HepG2 (cell line): ENCODE results near the gene IKZF3. TPM values are rescaled to one million over a fixed set of nuclear protein-coding genes. Genes with fewer than 3 reads are reported as not detected.

ENCODE experiments used
- BORCS8-MEF2B ChIP-seq: sonication (generic); formaldehyde crosslinking; IDR thresholded peaks from 2 replicates; pipeline ENCODE4 v1.8.0; 2022; ENCODE audit warnings: mild to moderate bottlenecking, missing genetic modification reagents
- DRAP1 ChIP-seq: IDR thresholded peaks from 2 replicates; pipeline ENCODE4 v1.6.1; 2016; ENCODE audit warnings: missing genetic modification reagents, missing compliant biosample characterization
- EZH2 ChIP-seq: conservative IDR thresholded peaks from 2 replicates; pipeline ENCODE4 v1.6.1; 2012; ENCODE audit warnings: mild to moderate bottlenecking, low read depth, low read length, moderate library complexity
- MEIS2 ChIP-seq: sonication (generic); formaldehyde crosslinking; IDR thresholded peaks from 2 replicates; pipeline ENCODE4 v1.9.0; 2021; ENCODE audit warnings: mild to moderate bottlenecking, missing genetic modification reagents
- NPAS2 ChIP-seq: sonication (generic); formaldehyde crosslinking; IDR thresholded peaks from 2 replicates; pipeline ENCODE4 v1.8.0; 2022; ENCODE audit warnings: mild to moderate bottlenecking, missing genetic modification reagents, borderline replicate concordance
- POGZ ChIP-seq: sonication (generic); formaldehyde crosslinking; IDR thresholded peaks from 2 replicates; pipeline ENCODE4 v1.4.0; 2020; ENCODE audit warnings: mild to moderate bottlenecking, missing genetic modification reagents
- SALL1 ChIP-seq: sonication (generic); formaldehyde crosslinking; IDR thresholded peaks from 2 replicates; pipeline ENCODE4 v1.8.0; 2022; ENCODE audit warnings: mild to moderate bottlenecking, missing genetic modification reagents
- SCMH1 ChIP-seq: sonication (generic); formaldehyde crosslinking; IDR thresholded peaks from 2 replicates; pipeline ENCODE4 v1.9.0; 2021; ENCODE audit warnings: missing genetic modification reagents, mild to moderate bottlenecking, borderline replicate concordance
- SIX4 ChIP-seq: sonication (generic); formaldehyde crosslinking; IDR thresholded peaks from 2 replicates; pipeline ENCODE4 v1.4.0; 2020; ENCODE audit warnings: missing genetic modification reagents
- TCF7 ChIP-seq: sonication (generic); IDR thresholded peaks from 2 replicates; pipeline ENCODE4 v1.6.1; 2016; ENCODE audit warnings: antibody characterized with exemption, low read depth
- TFAP4 ChIP-seq: sonication (generic); IDR thresholded peaks from 2 replicates; pipeline ENCODE4 v1.6.1; 2016; ENCODE audit warnings: low read depth, borderline replicate concordance
- TFDP1 ChIP-seq: IDR thresholded peaks from 2 replicates; pipeline ENCODE4 v1.6.1; 2016; ENCODE audit warnings: missing compliant biosample characterization, missing genetic modification reagents, borderline replicate concordance
- ZFAT ChIP-seq: sonication (generic); formaldehyde crosslinking; conservative IDR thresholded peaks from 2 replicates; pipeline ENCODE4 v1.8.1; 2023; ENCODE audit warnings: missing genetic modification reagents, inconsistent platforms
- ZNF33B ChIP-seq: sonication (generic); formaldehyde crosslinking; IDR thresholded peaks from 2 replicates; pipeline ENCODE4 v1.5.1; 2020; ENCODE audit warnings: mild to moderate bottlenecking, missing genetic modification reagents
- ZNF367 ChIP-seq: sonication (generic); formaldehyde crosslinking; IDR thresholded peaks from 2 replicates; pipeline ENCODE4 v1.4.0; 2020; ENCODE audit warnings: missing genetic modification reagents, borderline replicate concordance
- ZNF674 ChIP-seq: sonication (generic); formaldehyde crosslinking; IDR thresholded peaks from 2 replicates; pipeline ENCODE4 v1.5.0; 2020; ENCODE audit warnings: low read depth, mild to moderate bottlenecking, missing genetic modification reagents
- ZNF724P ChIP-seq: sonication (generic); formaldehyde crosslinking; IDR thresholded peaks from 2 replicates; pipeline ENCODE4 v1.8.0; 2022; ENCODE audit warnings: missing genetic modification reagents, borderline replicate concordance
- ZNF766 ChIP-seq: sonication (generic); formaldehyde crosslinking; IDR thresholded peaks from 2 replicates; pipeline ENCODE4 v1.5.0; 2020; ENCODE audit warnings: missing genetic modification reagents, borderline replicate concordance
- ZNF770 ChIP-seq: sonication (generic); formaldehyde crosslinking; IDR thresholded peaks from 2 replicates; pipeline ENCODE4 v1.5.0; 2020; ENCODE audit warnings: mild to moderate bottlenecking, missing genetic modification reagents
- ZSCAN21 ChIP-seq: sonication (generic); formaldehyde crosslinking; IDR thresholded peaks from 2 replicates; pipeline ENCODE4 v1.8.0; 2022; ENCODE audit warnings: mild to moderate bottlenecking, missing genetic modification reagents, moderate library complexity, borderline replicate concordance
- polyA plus RNA-seq, 8 experiments: library from polyadenylated mRNA; depleted of rRNA in 3 of 8; stranded (reverse) in 7 of 8; unstranded in 1 of 8; fragments of >200 nt; fragmentation: Illumina TruSeq in 4 of 8; extraction: Trizol in 4 of 8; gene quantifications; 2 replicates each; pipeline versions ENCODE4 v1.2.1 to v1.2.3, GENCODE V29; 2011 to 2016; ENCODE audit warnings: low read depth in 4 of 8, missing spikeins in 1 of 8, mixed read lengths in 1 of 8; ENCODE audit not compliant: insufficient read depth in 1 of 8
- total RNA-seq, 5 experiments: library from RNA; depleted of rRNA; stranded (reverse); fragments of >200 nt; fragmentation: Illumina TruSeq; extraction: Trizol; gene quantifications; 2 replicates each; pipeline ENCODE4 v1.2.3, GENCODE V29; 2016; ENCODE audit warnings: low read depth in 1 of 5
- TF ChIP-seq, protein P1 (sequence below): sonication (generic); formaldehyde crosslinking; IDR thresholded peaks from 2 replicates; pipeline ENCODE4 v1.4.0; 2020; ENCODE audit warnings: low read depth, missing genetic modification reagents

Gene IKZF3
- total and polyA plus RNA-seq, 2 of the 13 experiments (the other 11 are each of a cell fraction or from before 2014, with no cell fraction given) = not detected

DNA sequence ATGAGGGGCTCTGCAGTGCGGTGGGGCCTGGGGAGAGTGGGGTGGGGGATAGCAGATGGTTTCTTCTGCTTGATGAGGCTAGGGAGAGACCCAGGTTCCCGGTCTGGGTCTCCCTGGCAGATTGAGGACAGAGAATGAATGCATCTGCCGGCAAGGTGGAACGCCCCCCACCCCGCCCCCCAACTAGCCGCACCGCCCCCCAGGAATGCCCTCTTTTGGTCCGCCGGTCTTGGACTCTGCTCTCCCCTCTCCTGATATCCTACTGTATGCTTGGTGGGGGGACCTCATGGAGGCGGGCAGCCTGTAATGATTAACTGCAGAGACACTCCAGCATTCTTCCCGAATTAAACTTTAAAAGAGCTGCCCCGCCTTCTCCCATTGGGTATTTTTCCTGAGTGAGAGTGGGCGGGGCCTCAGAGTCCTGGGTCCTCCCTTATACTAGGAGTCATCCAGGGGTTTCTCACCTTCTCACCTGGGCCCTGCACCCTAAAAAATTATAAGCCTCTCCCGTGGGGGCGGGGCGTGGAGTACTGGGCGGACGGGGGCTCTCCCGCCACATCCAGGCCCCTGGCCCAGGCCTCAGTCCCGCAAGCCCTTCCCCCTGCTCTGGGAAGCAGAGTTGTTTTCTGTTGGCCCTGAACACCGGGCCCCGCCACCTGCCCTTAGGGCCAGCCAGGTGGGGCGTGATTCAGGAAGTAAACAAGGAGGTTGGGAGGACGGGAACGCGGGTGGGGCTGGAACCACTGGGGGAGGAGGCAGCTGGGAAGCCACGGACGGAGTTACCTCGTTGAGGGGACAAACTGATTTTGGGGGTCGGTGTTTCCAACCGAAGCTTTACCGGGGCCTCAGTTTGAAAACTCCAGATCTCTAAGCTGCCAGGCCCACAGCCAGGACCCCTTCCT lies 124.9 kb downstream of the IKZF3 start (continued):
- TF ChIP-seq, protein P1, sequence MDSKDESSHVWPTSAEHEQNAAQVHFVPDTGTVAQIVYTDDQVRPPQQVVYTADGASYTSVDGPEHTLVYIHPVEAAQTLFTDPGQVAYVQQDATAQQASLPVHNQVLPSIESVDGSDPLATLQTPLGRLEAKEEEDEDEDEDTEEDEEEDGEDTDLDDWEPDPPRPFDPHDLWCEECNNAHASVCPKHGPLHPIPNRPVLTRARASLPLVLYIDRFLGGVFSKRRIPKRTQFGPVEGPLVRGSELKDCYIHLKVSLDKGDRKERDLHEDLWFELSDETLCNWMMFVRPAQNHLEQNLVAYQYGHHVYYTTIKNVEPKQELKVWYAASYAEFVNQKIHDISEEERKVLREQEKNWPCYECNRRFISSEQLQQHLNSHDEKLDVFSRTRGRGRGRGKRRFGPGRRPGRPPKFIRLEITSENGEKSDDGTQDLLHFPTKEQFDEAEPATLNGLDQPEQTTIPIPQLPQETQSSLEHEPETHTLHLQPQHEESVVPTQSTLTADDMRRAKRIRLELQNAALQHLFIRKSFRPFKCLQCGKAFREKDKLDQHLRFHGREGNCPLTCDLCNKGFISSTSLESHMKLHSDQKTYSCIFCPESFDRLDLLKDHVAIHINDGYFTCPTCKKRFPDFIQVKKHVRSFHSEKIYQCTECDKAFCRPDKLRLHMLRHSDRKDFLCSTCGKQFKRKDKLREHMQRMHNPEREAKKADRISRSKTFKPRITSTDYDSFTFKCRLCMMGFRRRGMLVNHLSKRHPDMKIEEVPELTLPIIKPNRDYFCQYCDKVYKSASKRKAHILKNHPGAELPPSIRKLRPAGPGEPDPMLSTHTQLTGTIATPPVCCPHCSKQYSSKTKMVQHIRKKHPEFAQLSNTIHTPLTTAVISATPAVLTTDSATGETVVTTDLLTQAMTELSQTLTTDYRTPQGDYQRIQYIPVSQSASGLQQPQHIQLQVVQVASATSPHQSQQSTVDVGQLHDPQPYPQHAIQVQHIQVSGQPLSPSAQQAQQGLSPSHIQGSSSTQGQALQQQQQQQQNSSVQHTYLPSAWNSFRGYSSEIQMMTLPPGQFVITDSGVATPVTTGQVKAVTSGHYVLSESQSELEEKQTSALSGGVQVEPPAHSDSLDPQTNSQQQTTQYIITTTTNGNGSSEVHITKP (CRISPR knock-in tag) = peak; percentile 86
- TF ChIP-seq ZNF724P (CRISPR knock-in tag) (no peak; the same call in 1 of the 2 replicates), ZNF674 (CRISPR knock-in tag) (no peak), SIX4 (peak; percentile 57), NPAS2 (CRISPR knock-in tag) (no peak), BORCS8-MEF2B (no peak; the same call in none of the 2 replicates), ZNF766 (CRISPR knock-in tag) (no peak; the same call in 1 of the 2 replicates), ZNF367 (CRISPR knock-in tag) (no peak; the same call in 1 of the 2 replicates), TFAP4 (peak; percentile 89), MEIS2 (peak; percentile 68; the same call in 1 of the 2 replicates), ZFAT (CRISPR knock-in tag) (no peak), SALL1 (CRISPR knock-in tag) (peak; percentile 89), SCMH1 (CRISPR knock-in tag) (no peak), TCF7 (peak; percentile 74), ZNF33B (0 out of 2 replicates have a peak, but pooled peaks have one; percentile 73), ZNF770 (CRISPR knock-in tag) (no peak), EZH2 (no peak), DRAP1 (CRISPR knock-in tag) (peak; percentile 96), ZSCAN21 (CRISPR knock-in tag) (peak; percentile 34; the same call in 1 of the 2 replicates), TFDP1 (CRISPR knock-in tag) (peak; percentile 53; the same call in 1 of the 2 replicates), POGZ (CRISPR knock-in tag) (peak; percentile 54)
